GM21381 (cell line): ENCODE results near the gene SDK2.

Experiments
- ATAC-seq: cut with Tn5 transposase; IDR thresholded peaks from one replicate; pipeline ENCODE4 v1.9.1; 2021; ENCODE audit warnings: mild to moderate bottlenecking, moderate library complexity; ENCODE audit not compliant: unreplicated experiment

The SDK2 gene

GRCh38 chr17:73544333-73544732 is 99.9 kb downstream of the SDK2 start:
- ATAC-seq = no peak

DNA sequence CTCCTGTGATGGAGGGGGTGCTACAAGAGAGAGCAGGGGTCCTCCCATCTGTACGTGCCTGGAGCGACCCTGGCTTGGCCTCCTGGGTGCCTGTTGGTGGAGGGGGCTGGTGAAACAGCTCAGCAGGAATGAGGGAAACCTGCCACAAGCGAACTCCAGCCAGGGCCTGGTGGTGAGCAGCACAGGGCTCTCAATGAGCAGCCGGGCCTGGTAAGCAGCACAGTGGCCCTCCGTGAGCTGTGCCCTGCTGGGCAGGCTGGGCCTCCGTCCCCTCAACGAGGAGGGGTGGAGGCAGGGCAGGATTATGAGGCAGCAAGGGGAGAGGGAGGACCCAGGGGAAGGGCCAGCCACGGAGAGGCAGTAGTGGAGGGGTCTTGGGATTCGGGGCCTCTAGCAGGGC is 101.9 kb downstream of the SDK2 start:
- no peak for ATAC-seq

DNA sequence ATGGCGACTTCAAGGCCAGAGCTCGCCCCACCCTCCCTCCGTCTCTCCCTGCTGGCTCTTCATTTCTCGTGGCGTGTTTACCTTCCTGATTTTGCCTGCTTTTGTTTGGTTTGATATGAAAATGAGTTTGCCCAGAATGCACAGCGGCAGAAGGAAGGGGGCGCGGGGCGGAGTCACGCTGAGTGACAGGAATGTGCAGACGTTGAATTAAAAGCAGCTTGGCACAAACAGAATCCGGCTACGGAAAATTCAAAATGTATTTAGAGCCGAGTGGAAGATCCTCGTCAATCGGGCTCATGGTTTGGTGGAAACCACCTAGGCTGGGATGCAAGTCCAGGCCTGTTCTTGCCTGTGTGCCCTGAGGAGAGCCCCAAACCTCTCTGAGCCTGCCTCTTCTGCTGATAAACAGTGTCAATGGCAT is 102.7 kb downstream of the SDK2 start:
- no peak for ATAC-seq

GRCh38 chr17:73541111-73541510 is 103.1 kb downstream of the SDK2 start:
- no peak for ATAC-seq

- no peak for ATAC-seq
Observed at GRCh38 chr17:73539166-73539565, 105.1 kb downstream of the SDK2 start.

DNA sequence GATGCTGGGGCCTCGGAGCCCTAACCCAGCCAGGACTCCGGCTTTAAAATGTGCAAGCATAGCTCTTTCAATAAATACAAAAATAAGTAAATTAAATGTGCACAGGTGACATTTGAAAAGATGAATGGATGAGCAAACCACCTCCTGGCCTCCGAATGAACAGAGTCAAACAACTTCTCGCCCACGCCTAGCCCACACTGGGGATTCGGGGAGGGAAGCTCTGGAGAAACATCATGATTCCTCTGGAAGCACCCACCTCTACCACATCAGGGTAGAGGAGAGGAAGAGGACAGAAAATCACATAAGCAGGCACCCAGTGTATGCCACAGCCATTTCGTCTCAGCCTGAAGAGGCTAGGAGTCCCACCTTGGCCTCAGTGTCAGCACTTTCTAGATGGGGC is 105.8 kb downstream of the SDK2 start:
- ATAC-seq = no peak

GRCh38 chr17:73536700-73537605 is 107.3 kb downstream of the SDK2 start:
- ATAC-seq = no peak

GRCh38 chr17:73535746-73536145 is 108.5 kb downstream of the SDK2 start:
- no peak for ATAC-seq

- ATAC-seq = no peak
Observed at GRCh38 chr17:73534209-73534909, 109.9 kb downstream of the SDK2 start.

DNA sequence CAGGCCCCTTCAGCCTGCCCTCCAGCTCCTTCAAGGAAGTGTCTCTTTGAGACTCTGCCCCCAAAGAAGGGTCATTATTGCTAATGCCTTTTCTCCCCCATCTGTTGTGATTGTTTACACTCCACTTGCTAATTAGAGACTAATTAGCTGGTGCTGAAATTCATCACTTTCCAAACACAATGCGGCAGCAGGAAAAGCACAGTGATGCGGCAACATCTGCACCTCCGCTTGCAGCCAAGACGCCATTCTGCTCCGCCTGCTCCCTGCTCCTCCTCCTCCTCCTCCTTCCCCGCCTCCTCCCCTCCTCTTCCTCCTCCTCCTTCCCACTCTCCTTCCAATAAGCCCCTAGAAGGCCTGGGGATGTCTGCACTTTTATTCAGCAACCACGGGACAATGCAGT is 110.5 kb downstream of the SDK2 start:
- no peak for ATAC-seq

GRCh38 chr17:73533127-73533526 is 111.1 kb downstream of the SDK2 start:
- no peak for ATAC-seq

DNA sequence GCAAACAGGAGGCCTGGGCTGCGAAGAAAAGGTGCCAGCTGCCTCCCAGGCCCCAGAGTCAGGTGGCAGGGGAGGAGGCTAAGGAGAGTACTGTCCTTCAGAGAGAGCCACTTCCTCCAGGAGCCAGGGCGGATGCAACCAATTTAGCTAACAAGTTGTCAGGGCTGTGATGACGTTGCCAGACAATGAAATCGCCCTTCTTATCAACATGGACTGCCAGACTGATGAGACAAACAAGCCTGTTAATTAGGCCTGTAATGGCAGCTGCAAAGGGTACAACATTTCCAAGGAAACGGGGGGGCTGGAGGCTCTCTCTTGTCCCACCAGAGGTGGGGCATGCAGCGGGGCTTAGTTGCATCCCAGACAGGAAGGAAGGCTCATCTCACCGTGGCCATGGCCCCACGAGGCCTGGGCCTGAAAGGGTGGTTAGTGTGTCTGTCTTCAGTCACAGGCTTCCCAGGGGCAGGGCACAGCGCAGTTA is 111.8 kb downstream of the SDK2 start:
- ATAC-seq = no peak

DNA sequence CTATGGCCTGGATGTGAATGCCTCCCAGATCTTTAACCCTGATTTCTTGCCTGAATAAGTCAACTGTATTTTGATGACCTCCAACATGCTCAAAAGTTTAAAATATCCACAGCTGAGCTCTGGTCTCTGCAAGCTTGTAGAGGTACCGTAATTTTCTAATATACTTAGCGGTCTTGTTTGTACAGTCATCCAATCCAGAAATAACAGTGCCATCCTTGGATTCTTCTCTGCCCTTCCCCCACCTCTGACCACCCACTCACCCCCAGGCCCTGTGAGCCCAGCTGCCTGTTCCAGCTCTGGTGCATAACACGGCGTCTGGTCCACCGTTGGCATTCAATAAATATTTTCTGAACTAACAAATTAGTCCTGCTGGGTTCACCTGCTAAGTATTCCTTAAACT is 113.1 kb downstream of the SDK2 start:
- ATAC-seq = no peak

DNA sequence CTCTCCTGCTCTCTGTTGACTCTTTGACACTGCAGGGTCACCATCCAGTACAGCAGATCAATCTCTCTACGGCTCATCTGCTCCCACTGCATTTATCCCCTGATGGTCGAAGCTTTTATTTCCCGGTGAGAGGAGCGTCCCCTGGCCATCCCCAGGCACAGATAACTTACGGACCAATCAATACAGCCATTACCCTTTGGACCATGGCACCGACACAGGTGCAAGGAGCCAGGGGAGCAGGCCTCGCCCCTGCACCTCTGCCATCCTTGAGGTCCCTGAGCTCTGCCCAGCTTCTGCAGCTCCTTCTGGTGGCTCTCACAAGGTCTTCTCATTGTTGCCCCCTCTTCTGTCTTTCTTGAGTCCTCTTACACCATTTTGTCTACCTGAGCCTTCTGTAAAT is 115.6 kb downstream of the SDK2 start:
- ATAC-seq = no peak

GRCh38 chr17:73526952-73527351 is 117.3 kb downstream of the SDK2 start:
- ATAC-seq = no peak

DNA sequence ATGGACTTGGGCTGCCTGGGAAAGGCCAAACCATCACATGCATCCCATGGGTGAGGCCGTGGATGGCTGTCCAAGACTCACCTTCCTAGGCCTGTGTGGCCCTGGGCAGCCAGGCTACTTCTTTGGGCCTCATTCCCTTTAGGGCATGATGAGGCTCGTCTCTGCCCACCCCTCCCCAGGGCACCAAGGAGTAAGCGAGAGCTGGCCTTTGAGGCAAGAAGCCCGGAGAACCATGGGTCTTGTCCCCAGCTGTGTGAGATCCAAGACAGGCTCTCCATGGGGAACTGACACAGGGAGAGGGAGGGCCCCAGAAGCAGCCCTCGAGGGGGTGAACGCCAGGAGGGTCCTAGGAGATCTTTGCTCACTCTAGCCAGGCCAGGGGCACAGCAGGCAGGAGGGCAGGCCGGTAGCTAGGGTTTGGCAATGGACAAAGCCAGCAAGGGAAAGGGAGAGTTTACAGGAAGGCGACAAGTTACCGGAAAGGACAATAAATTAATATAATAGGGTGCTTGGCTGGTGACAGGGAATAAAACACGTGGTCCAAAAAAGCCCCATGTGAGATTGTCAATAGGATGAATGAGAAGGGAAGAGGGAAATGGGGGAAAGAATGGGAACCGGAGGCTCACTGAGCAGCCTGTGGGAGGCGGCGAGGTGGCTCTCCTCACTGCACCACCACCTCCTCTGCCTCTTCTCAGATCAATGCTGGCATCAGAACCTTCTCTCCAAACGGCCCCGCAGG is 119.1 kb downstream of the SDK2 start:
- no peak for ATAC-seq

DNA sequence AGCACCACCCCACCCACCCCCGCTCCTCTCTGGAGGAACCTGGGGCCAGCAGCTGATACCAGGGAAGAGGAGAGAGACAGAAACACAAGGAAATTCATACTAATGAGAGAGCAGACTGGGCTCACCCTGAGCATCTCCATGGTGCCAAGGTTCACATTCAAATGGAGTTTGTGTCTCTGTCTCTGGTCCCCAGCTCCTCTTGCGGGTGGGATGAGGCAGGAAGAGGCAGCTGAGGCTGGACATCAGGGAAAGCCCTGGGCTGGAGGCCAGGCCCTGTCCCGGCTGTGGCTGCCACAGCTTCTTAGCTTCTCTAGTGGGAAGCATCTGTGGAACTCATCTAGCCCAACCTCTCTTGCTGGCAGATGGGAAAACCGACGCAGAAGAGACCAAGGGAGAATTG is 121.5 kb downstream of the SDK2 start:
- no peak for ATAC-seq

GRCh38 chr17:73522107-73522506 is 122.1 kb downstream of the SDK2 start:
- ATAC-seq = no peak

DNA sequence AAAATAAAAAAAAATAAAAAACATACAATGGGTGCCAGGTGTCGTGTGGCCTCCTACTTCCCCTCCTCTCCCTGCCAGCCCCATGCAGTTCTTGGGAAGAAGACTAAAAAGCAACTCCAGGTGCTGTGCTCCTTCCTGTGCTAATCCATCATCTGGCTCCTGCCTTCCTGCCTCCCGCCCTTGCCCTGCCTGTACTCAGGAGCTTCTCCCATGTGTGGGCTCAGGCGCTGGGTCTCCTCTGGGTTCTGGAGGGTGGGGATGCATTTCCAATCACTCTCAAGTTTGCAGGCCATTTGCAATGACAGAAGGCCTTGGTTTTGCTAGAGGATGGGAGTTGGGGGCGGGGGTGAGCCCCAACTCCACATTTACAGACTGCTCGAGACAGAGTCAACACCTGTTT is 122.9 kb downstream of the SDK2 start:
- no peak for ATAC-seq

- ATAC-seq = no peak
Observed at GRCh38 chr17:73520369-73520761, 123.9 kb downstream of the SDK2 start.

- ATAC-seq = no peak
Observed at GRCh38 chr17:73519714-73520368, 124.4 kb downstream of the SDK2 start.
